Endothelial cell of umbilical vein (primary cell): Measurements from ENCODE around the gene SLC44A1. TPM values are rescaled to one million over a fixed set of nuclear protein-coding genes. Genes with fewer than 3 reads are reported as not detected.
A peak's percentile ranks its signal among the peaks of the same experiment; 100 is the strongest.

Source experiments
- BruUV-seq: library from RNA; stranded (reverse); fragments of 400-500 nt; replicated peaks from 2 replicates; lab custom pipeline; 2021; lab: Mats Ljungman, UMichigan
- CTCF ChIA-PET: fragments of 300-600, 350-600 bp; sonication (Branson Sonifier 250); formaldehyde crosslinking; loops from one replicate; lab custom pipeline; 2021; ENCODE audit warnings: antibody characterized with exemption, inconsistent platforms; lab: Charles Lee
- POLR2A ChIA-PET: fragments of 300-600, 350-600 bp; sonication (Branson Sonifier 250); formaldehyde crosslinking; loops from one replicate; lab custom pipeline; 2021; ENCODE audit warnings: antibody characterized with exemption, inconsistent platforms; lab: Charles Lee
- DNase-seq: peaks from one replicate; pipeline ENCODE4 v3.0.0-alpha.2; 2011; ENCODE audit warnings: low read depth, low spot score
- FAIRE-seq: peaks from 2 replicates; lab custom pipeline; 2011; peaks lifted over from hg19 to GRCh38; lab: Jason Lieb, UNC
- H2AFZ ChIP-seq: 2 replicates; pipeline ENCODE4 v1.6.0; 2012; ENCODE audit warnings: low read depth, low read length, control low read depth, inconsistent platforms
- H3K27ac ChIP-seq: 2 replicates; pipeline ENCODE4 v1.5.1; 2011; ENCODE audit warnings: low read depth, mild to moderate bottlenecking, control low read depth, low read length, moderate library complexity; ENCODE audit not compliant: insufficient read depth
- H3K27me3 ChIP-seq, 2 experiments: 2 replicates each; pipeline versions ENCODE4 v1.6.0 to v1.6.1; 2011; ENCODE audit warnings: low read length in 2 of 2, mixed read lengths in 1 of 2; ENCODE audit not compliant: control insufficient read depth in 2 of 2, insufficient read depth in 2 of 2
- H3K36me3 ChIP-seq, 2 experiments: 2 replicates in 1 of 2; 3 replicates in 1 of 2; pipeline ENCODE4 v1.5.1; 2011; ENCODE audit warnings: low read length in 2 of 2, mild to moderate bottlenecking in 1 of 2, moderate library complexity in 1 of 2; ENCODE audit not compliant: control insufficient read depth in 2 of 2, insufficient read depth in 2 of 2; ENCODE audit errors: extremely low read depth in 1 of 2
- H3K4me1 ChIP-seq: 3 replicates; pipeline ENCODE4 v1.5.1; 2011; ENCODE audit warnings: mild to moderate bottlenecking, low read length; ENCODE audit not compliant: control insufficient read depth, insufficient read depth; ENCODE audit errors: extremely low read depth
- H3K4me2 ChIP-seq: 2 replicates; pipeline ENCODE4 v1.6.1; 2011; ENCODE audit warnings: low read length, control low read depth, mixed read lengths; ENCODE audit not compliant: insufficient read depth
- H3K4me3 ChIP-seq, 3 experiments: fragments of 200-600 bp in 1 of 3; sonication (generic), shearing (Covaris generic) in 1 of 3; replicated peaks in 1 of 3; 2 replicates each; pipeline ENCODE4 v1.5.1; 2011 to 2016; ENCODE audit warnings: control low read depth in 3 of 3, low read length in 3 of 3, mild to moderate bottlenecking in 2 of 3, inconsistent platforms in 1 of 3, low read depth in 1 of 3, moderate library complexity in 1 of 3; ENCODE audit not compliant: insufficient read depth in 1 of 3
- H3K79me2 ChIP-seq: 2 replicates; pipeline ENCODE4 v1.6.0; 2012; ENCODE audit warnings: low read length, inconsistent platforms; ENCODE audit not compliant: control insufficient read depth, insufficient read depth
- H3K9ac ChIP-seq: replicated peaks from 2 replicates; pipeline ENCODE3; 2011; ENCODE audit warnings: low read length, control low read depth; ENCODE audit not compliant: insufficient read depth; ENCODE audit errors: extremely low read depth
- H3K9me1 ChIP-seq: replicated peaks from 3 replicates; pipeline ENCODE4 v1.6.0; 2011; ENCODE audit warnings: mild to moderate bottlenecking, low read length; ENCODE audit not compliant: control insufficient read depth, insufficient read depth; ENCODE audit errors: extremely low read depth
- H3K9me3 ChIP-seq: replicated peaks from 2 replicates; pipeline ENCODE4 v1.5.1; 2012; ENCODE audit warnings: low read length, inconsistent platforms; ENCODE audit not compliant: control insufficient read depth, insufficient read depth
- H4K20me1 ChIP-seq: replicated peaks from 2 replicates; pipeline ENCODE3; 2011; ENCODE audit warnings: mild to moderate bottlenecking, low read length; ENCODE audit not compliant: control insufficient read depth, insufficient read depth; ENCODE audit errors: extremely low read depth
- EZH2 ChIP-seq: IDR thresholded peaks from 2 replicates; pipeline ENCODE4 v1.6.1; 2012; ENCODE audit warnings: borderline replicate concordance, low read depth, mild to moderate bottlenecking, moderate library complexity, low read length, inconsistent platforms; ENCODE audit not compliant: severe bottlenecking
- FOS ChIP-seq: IDR thresholded peaks from 2 replicates; pipeline ENCODE4 v1.6.1; 2011; ENCODE audit warnings: mild to moderate bottlenecking, low read length, moderate library complexity, borderline replicate concordance; ENCODE audit not compliant: insufficient read depth
- GATA2 ChIP-seq: IDR thresholded peaks from 2 replicates; pipeline ENCODE4 v1.7.0; 2011; ENCODE audit warnings: low read depth, mild to moderate bottlenecking, moderate library complexity, mixed read lengths, low read length; ENCODE audit not compliant: insufficient read length, insufficient read depth
- JUN ChIP-seq: IDR thresholded peaks from 2 replicates; pipeline ENCODE4 v1.6.1; 2011; ENCODE audit warnings: borderline replicate concordance, low read depth; ENCODE audit not compliant: insufficient read length, insufficient read depth
- MYC ChIP-seq: IDR thresholded peaks from one replicate; pipeline ENCODE4 v1.6.1; 2011; ENCODE audit warnings: mild to moderate bottlenecking, low read depth, low read length
- POLR2A ChIP-seq: IDR thresholded peaks from 2 replicates; pipeline ENCODE4 v1.6.1; 2012; ENCODE audit warnings: low read depth, mild to moderate bottlenecking, control low read depth, low read length
- POLR2AphosphoS5 ChIP-seq: IDR thresholded peaks from 2 replicates; pipeline ENCODE4 v1.6.1; 2012; ENCODE audit warnings: low read depth, mild to moderate bottlenecking, control low read depth, low read length, moderate library complexity; ENCODE audit not compliant: insufficient read depth
- dilution Hi-C: fragments of 300-500 bp; cut with MboI; formaldehyde crosslinking; loops from one replicate; pipeline ENCODE4 v1.15.0; 2019; ENCODE audit warnings: low sequenced_read_pairs; ENCODE audit not compliant: extremely low pct_ligation_motif_present
- intact Hi-C: fragments of 100-400 bp; cut with micrococcal nuclease; formaldehyde crosslinking; loops from one replicate; pipeline ENCODE4 v1.10.0; 2022
- polyA plus RNA-seq, 4 experiments: library from polyadenylated mRNA; depleted of rRNA in 3 of 4; stranded (reverse) in 3 of 4; unstranded in 1 of 4; fragments of >200 nt; gene quantifications; 2 replicates each; pipeline versions ENCODE4 v1.2.1 to v1.2.3, GENCODE V29; 2011 to 2012; ENCODE audit warnings: missing spikeins in 1 of 4
- total RNA-seq: library from RNA; stranded (reverse); gene quantifications from 2 replicates; pipeline ENCODE4 v1.2.3, GENCODE V29; 2021
- TF ChIP-seq, protein P1 (sequence below): IDR thresholded peaks from 2 replicates; pipeline ENCODE4 v1.6.1; 2011; ENCODE audit not compliant: insufficient read depth, insufficient read length
- TF ChIP-seq, protein P2 (sequence below), 2 donors: IDR thresholded peaks; 1 replicate in 1 of 2; 2 replicates in 1 of 2; pipeline ENCODE4 v1.5.1; 2011; ENCODE audit warnings: low read length in 2 of 2, mild to moderate bottlenecking in 2 of 2, moderate library complexity in 2 of 2, control low read depth in 1 of 2, inconsistent platforms in 1 of 2, low read depth in 1 of 2; ENCODE audit not compliant: insufficient read depth in 1 of 2; ENCODE audit errors: extremely low read depth in 1 of 2

Gene SLC44A1
- total and polyA plus RNA-seq, 2 donors (not counting 3 experiments of a cell fraction or from before 2014, with no cell fraction given): 16.1 to 37.7 TPM

DNA sequence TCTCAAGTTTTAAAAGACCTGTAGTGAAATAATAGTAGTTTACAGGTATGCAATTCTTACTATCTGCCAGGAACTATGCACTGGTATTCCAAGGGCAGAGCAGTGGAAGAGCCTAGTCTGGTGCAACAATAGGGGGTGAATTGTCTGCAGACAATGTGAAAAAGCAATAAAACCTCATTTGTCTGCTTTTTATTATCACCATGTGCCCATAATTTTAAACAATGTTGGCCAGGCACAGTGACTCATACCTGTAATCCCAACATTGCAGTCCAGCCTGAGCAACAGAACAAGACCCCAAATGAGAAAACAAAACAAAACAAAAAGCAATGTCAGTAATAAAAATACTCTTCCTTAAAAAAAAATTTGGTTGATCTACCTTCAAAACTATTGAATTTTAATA is 12.2 kb upstream of the SLC44A1 start:
- H3K9me1 ChIP-seq: no peaks in the 10 kb centered on the region
- no peaks in the 10 kb centered on the region for H3K4me1 ChIP-seq
- DNase-seq (no peak), FAIRE-seq (peak; percentile 47)
- POLR2A ChIA-PET: no interaction called here
- dilution Hi-C loops: no loop called here
- H3K27me3 ChIP-seq: no peaks in the 10 kb centered on the region
- no TSS peak for BruUV-seq
- TF ChIP-seq GATA2 (no peak), EZH2 (no peak), POLR2A (no peak), POLR2AphosphoS5 (no peak), MYC (no peak), JUN (no peak), FOS (no peak)
- TF ChIP-seq, protein P1, sequence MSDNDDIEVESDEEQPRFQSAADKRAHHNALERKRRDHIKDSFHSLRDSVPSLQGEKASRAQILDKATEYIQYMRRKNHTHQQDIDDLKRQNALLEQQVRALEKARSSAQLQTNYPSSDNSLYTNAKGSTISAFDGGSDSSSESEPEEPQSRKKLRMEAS: no peak
- TF ChIP-seq, protein P2, sequence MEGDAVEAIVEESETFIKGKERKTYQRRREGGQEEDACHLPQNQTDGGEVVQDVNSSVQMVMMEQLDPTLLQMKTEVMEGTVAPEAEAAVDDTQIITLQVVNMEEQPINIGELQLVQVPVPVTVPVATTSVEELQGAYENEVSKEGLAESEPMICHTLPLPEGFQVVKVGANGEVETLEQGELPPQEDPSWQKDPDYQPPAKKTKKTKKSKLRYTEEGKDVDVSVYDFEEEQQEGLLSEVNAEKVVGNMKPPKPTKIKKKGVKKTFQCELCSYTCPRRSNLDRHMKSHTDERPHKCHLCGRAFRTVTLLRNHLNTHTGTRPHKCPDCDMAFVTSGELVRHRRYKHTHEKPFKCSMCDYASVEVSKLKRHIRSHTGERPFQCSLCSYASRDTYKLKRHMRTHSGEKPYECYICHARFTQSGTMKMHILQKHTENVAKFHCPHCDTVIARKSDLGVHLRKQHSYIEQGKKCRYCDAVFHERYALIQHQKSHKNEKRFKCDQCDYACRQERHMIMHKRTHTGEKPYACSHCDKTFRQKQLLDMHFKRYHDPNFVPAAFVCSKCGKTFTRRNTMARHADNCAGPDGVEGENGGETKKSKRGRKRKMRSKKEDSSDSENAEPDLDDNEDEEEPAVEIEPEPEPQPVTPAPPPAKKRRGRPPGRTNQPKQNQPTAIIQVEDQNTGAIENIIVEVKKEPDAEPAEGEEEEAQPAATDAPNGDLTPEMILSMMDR (IDR thresholded peaks at IDR 0.05; ENCODE audit: extremely low read depth in 1 of 2, insufficient read depth in 1 of 2, low read depth in 1 of 2, low read length in 2 of 2): no peak
- CTCF ChIA-PET: no interaction called here
- no peak overlapping the region for H3K9ac ChIP-seq
- H3K4me2 ChIP-seq: no peak overlapping the region
- intact Hi-C loops: no loop called here
- H3K27ac ChIP-seq: no peak overlapping the region
- H3K36me3 ChIP-seq: no peaks in the 10 kb centered on the region
- no peaks in the 10 kb centered on the region for H3K79me2 ChIP-seq
- H3K4me3 ChIP-seq: no peak overlapping the region
- no peaks in the 10 kb centered on the region for H4K20me1 ChIP-seq
- no peak overlapping the region for H2AFZ ChIP-seq
- no peaks in the 10 kb centered on the region for H3K9me3 ChIP-seq
